GM18858 (cell line): ENCODE results near the gene FAM24B.
A peak's percentile ranks its signal among the peaks of the same experiment; 100 is the strongest.
"Not testable (repeated sequence)": the region's sequence is repeated elsewhere in the genome, so short reads cannot be mapped to it uniquely, and the experiment has no call there.

Experiments
- ATAC-seq: cut with Tn5 transposase; IDR thresholded peaks from one replicate; pipeline ENCODE4 v1.9.1; 2021; ENCODE audit not compliant: unreplicated experiment

FAM24B gene, protein sequence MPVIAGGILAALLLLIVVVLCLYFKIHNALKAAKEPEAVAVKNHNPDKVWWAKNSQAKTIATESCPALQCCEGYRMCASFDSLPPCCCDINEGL

DNA sequence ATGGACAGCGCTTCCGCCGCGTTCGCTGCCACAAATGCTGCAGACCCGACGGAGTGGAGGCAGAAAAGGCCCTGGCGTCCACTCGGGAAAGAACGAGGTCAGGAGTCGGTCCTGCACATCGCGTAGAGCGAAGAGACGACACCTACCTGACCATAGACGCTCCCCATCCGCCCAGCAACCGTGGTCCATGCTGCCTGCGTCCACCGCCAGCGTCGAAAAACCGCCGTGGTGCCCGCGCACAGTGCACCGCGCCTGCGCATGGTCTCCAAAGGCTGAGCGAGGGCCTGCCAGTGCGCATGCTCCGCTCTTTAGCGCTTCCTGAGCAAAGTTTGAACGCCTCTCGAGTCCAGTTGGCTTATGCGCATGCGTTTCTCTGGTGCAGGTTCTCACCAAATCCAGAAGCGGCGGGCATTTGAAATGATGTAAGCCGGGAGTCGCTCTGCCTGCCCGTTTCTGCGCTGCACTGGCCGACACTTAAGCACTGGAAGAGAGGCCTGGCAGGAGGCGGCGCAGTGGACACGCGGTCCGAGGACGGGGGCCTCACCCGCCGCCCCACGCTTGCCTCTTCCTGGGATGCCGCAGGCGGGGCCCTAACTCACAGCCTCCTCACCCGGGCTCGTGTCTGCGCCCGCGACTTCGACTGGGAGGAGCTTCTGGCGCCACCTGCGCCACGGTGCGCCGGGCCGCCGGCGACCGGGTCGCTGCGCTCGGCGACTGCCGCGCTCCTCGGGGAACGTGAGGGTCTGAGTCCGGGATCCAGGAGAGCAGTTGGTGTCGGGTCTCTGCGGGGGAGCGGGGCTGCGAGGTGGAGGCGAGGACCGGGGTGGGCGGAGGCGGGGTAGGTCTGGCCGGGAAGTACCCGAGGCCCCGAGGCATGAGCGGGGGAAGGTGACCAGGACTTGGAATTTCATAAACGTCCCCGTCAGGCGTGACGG, at the start of gene FAM24B:
FAM24B (minus strand) TSS at position 243 of the 935 bp plus-strand sequence. CDS start 29,066 bp downstream, outside the sequence.
- peak; percentile 52 for ATAC-seq

DNA sequence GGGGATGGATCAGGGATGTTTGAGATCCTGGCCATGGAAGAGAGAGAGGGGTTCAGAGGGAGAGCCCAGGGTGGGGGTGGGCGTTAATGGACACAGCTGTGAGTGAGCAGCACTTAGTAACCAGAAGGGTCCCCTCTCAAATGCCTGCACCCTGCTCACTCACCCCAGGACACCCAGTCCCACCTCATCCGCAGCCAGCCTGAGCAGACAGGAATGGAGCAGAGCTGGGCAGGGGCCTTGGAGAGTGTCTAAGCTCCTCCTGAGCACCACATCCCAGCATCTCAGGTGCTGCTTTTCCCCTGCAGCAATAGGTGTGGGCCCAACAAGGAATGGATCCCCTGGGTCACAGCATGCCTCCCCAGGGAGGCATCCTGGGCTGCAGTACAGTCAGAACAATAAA, 36.3 kb upstream of the FAM24B start:
- ATAC-seq: no peak

DNA sequence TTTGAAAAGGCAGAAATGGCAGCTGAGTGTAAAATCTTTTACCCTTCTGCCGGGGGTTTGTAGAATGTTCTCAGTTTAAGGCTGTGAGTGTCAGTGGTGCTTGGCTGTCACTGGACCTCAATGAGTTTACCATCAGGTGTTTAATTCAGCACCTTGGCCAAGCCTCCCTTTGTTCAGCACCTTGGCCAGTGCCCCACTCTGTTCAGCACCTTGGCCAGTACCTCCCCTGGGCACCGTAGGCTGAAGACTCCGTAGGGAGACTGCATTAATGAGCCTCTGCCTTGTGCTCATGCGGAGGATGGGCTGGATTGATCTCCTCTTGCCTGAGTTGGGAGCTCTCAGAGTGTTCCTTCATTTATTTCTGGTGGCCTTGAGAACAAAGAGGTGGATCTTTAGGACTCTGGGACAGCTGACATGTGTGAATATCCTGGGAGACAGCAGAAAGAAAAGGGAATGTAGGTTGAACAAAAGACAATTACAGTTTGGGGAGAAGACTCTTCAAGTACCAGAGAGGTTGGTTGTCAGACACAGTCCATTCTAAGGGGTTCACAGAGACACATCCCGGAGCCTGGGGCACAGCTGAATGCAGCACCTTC, 32.6 kb upstream of the FAM24B start:
- no peak for ATAC-seq

DNA sequence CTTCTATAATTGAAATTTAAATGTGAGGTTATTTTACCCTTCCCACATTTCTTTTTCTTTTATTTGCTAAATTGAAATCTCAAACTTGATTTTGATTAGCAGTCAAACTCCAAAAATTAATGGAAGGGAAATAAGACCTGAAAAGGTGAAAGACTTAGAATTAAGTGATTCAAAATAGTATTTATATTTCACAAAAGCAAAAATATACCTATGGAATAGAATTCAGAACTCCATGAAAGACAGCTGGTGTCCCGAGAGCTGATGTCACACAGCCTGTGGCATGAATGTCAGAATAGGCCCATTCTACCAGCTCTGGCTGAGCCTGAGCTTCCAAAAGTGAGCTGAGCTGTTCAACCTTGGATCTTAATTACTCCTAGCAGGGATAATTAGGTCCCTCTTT, 30.9 kb upstream of the FAM24B start, which contains the start of gene FAM24A:
FAM24A (plus strand) TSS at position 301 of the 400 bp plus-strand sequence. CDS start 1,025 bp downstream, outside the sequence.
- ATAC-seq: no peak

DNA sequence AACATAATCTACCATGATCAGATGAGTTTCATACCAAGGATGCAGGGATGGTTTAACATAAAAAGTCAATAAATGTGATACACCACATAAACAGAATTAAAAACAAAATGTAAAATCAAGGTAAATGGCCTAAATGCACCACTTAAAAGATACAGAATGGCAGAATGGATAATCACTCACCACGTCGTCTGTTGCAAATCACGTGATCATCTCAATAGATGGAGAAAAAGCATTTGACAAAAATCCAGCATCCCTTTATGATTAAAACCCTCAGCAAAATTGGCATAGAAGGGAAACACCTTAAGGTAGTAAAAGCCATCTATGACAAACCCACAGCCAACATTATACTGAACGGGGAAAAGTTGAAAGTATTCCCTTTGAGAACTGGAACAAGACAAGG, 24.5 kb upstream of the FAM24B start:
- ATAC-seq: not testable (repeated sequence)

DNA sequence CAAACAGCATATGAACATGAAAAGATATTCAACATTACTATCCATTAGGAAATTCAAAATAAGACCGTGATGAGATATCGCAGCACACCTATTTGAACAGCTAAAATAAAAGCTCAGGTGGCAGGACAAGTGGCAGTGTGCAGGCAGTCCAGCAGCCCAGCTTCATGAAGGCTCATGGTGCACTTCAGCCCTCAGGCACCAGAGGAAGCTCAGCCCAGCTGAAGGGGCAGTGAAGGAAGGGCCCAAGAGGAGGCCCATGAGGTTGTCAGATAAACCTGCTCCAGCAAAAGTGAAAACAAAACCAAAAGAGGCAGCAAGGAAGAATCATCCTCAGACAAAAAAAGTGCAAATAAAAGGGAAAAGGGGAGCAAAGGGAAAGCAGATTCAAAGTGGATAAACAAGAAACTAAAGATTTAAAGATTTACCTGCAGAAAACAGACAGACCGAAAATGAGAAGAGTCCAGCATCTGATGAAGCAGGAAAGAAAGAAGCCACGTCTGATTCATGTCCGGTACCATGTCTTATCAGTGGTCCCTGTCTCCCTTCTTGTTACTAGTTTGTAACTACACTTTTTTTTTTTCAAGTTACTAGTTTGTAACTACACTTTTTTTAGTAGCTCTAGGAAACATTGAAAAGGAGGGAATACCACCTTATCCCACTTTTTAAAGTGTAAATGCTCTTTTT, 15.0 kb upstream of the FAM24B start:
- ATAC-seq: no peak

DNA sequence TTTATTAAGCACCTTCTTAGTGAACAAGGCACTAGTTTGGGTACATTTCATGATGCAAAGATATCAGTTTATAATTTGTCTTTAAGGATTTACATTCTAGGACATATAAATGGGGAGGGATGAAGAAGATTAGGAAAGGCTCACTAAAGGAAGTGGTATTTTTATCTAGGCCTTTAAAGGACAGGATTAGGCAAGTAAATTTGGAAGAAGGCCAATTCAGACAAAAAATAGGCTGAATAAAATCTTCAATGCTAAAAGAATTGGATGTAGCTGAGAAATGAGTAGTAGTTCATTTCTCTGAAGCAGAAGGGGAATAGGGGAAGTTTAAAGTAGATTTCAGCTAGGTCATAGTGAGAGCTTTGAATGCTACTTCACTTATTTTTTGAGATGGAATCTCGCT, 4.8 kb upstream of the FAM24B start:
- ATAC-seq: no peak

DNA sequence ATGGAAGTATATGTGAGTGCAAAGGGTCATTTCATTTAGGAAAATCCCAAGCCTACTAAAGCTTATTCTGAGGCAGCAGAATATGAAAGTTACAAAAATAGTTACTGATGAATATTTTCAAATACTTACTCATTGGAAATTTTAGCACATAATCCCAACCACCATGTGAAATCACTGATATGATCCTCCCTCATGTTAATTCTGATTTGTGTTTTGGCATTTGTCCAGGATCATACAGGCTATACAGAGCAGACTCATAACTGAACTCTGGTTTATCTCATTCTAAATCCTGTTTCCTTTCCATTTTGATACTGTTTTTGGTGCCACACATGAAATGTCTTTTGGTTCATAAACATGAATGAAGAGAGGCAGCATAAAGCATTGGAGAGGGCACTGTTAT, 3.4 kb upstream of the FAM24B start:
- ATAC-seq: no peak

DNA sequence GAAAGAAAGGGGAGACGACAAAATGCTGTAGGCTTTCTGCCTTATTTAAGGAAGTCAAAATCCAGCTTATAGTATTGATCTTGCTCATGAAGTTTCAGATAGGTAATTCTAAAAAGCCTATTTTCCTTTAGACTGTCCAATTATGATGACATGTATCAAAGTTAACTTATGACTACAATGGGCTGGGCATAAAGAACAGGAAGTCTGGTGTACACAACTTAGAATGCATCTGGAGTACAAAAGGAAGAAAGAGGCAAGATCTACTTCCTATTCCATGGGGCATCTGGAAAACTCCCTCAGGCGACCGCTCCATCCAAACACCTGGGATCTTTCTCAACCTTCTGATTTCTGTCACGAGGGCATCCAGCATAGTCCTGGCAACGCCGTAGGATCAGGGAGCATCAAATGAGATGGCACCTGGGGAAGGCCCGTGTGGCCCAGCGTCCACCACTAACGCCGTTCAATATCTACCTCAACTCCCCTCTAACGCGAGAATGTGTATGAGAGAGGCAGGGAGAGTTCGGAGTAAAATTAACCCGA, 512 bp downstream of the FAM24B start:
- ATAC-seq: no peak

DNA sequence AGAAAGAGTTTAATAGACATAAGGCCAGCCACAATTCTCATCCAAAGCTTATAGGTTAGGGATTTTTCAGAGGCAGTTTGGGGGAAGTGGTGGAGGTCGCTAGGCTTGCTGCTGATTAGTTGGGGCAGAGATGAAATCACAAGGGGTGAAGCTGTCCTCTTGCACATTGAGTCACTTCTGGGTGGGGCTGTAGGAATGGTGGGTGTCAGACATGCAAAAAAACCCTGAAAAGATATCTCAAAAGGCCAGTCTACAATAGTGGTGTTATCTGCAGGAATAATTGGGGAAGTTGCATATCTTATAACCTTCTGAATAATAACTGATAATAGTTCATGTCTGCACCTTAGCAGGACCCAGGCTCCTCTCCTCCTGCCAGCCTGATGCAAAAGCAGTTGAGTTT, 2.1 kb downstream of the FAM24B start:
- no peak for ATAC-seq

DNA sequence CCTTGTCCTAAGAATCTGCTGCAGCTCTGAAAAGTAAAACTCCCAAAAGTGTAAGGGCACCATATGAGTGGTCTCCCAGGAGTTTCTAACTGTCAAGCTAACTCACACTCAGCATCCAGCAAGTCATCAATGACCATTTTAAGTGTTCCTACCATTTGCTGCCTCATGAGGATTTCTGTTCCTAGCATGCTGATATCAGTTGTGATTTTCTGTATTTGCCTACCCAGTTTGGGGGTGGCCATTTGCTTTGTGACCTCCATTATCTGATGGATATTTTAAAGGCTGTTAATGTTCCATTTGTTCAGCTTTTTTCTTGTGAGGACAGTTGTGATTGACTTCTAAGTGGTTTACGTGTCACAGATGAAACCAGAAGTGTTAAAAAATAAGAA, 2.9 kb downstream of the FAM24B start:
- no peak for ATAC-seq

DNA sequence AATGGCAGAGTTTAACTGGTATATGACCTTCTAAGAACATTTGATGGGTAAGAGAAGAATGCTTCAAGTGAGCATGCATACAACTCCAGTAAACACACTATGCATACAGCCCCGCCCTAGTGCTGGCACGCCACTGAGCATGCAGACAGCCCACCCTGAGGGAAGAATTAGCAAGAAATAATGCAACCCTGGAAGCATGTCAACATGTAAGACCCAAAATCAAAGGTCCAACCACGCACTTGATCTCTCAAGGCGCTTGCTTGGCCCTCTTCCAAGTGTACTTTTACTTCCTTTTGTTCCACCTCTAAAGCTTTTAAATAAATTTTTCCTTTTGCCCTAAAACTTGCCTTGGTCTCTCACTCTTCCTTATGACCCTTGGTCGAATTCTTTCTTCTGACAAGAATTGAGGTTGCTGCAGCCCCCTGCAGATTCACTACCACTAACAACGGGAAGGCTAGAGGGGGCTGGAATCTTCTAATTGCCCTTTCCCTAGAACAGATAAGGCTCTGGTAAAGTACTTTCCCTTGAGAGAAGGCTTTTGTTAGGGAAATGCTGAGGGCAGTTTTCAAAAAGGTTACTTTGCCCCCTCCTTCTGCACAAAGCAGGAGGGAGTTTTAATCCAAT, 3.4 kb downstream of the FAM24B start:
- ATAC-seq: no peak

DNA sequence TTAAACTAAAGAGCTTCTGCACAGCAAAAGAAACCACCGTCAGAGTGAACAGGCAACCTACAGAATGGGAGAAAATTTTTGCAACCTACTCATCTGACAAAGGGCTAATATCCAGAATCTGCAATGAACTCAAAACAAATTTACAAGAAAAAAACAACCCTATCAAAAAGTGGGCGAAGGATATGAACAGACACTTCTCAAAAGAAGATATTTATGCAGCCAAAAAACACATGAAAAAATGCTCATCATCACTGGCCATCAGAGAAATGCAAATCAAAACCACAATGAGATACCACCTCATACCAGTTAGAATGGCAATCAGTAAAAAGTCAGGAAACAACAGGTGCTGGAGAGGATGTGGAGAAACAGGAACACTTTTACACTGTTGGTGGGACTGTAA, 7.4 kb downstream of the FAM24B start:
- ATAC-seq: not testable (repeated sequence)

DNA sequence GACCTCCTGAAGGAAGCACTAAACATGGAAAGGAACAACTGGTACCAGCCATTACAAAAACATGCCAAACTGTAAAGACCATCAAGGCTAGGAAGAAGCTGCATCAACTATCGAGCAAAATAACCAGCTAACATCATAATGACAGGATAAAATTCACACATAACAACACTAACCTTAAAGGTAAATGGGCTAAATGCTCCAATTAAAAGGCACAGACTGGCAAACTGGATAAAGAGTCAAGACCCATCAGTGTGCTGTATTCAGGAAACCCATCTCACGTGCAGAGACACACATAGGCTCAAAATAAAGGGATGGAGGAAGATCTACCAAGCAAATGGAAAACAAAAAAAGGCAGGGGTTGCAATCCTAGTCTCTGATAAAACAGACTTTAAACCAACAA, 10.6 kb downstream of the FAM24B start:
- not testable (repeated sequence) for ATAC-seq

DNA sequence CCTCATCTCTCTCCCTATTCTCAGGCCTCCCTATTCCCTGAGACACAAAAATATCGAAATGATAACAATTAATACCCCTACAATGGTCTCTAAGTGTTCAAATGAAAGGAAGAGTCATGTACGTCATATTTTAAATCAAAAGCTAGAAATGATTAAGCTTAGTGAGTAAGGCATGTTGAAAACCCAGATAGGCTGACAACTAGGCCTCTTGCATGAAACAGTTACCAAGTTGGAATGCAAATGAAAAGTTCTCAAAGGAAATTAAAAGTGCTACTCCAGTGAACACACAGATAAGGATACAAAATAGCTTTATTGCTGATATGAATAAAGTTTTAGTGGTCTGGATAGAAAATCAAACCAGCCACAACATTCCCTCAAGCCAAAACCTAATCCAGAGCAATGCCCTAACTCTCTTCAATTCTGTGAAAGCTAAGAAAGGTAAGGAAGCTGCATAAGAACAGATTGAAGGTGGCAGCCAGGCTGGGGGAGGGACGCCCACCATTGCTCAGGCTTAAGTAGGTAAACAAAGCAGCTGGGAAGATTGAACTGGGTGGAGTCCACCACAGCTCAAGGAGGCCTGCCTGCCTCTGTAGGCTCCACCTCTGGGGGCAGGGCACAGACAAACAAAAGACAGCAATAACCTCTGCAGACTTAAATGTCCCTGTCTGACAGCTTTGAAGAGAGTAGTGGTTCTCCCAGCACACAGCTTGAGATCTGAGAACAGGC, 12.5 kb downstream of the FAM24B start:
- not testable (repeated sequence) for ATAC-seq

DNA sequence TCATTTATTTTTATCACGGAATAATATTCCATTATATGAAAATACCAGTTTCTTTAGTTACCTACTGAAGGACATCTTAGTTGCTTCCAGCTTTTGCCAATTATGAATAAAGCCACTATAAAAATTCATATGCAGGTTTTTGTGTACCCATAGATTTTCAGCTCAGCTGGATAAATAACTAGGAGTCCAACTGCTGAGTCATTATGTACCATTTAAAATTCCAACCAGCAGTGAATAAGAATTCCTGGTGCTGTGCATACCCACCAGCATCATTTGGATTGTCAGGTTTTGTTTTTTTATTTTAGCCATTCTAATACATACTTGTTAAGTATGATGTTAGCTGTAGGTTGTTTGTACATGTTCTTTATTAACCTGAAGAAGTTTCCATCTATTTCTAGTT, 14.5 kb downstream of the FAM24B start:
- ATAC-seq: no peak

DNA sequence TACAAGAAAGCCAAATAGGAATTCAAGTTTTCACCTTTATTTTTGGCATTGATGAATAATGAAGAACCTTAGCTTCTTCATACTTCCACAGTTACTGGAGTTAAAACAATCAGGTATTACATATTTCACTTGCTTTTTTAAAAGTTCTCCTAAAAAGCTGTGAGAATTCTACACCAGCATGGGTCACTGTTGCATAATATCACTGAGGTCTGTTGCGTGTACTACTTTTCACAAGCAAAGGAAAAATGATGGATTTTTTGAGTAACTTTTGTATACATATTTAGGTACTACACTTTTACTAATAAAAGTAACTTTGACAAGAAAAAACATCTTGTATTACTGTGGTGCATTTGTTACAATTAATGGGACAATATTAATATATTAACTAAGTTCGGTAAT, 15.2 kb downstream of the FAM24B start:
- ATAC-seq: no peak

DNA sequence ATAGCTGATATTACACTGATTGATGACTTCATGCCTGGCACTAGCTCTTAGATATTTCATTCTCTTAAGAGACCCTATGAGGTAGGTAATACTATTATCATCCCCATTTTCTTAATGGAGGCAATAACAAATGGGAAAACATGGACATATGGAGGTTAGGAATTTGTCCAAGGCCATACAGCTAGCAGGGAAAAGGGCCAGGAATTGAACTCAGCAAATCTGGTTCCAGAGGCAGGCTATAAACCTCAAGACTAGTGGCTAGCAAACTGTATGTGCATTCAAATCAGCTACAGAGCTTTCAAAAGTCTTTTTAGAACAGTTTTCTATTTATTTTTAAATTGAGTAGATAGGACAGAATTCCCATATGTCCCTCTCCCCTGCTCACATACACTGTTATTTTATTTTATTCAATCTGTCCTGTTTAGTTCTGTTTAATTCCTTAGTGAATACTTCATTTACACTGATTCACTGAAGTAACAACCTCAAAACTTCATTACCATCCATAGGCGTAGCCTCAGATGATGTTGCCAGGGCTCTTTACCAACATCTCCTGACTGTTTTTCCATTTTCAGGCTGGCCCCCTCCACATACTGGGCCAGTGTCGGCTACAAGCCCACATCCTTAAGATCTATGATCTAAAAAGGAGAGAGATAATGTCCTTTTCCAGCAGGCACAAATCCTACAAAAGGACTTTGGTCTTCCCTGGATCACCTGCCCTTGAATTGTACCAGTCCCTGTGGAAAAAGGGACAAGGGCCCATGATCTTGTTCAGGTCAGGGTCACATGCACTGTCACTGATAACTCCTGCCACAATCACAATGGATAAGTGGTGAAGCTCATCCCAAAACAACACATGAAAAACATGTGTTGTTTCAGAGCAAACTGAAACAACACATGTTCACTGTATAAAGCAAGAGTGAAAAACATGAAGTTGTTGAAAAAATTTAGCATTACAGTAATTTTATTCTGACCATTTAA, 15.9 kb downstream of the FAM24B start:
- no peak for ATAC-seq

DNA sequence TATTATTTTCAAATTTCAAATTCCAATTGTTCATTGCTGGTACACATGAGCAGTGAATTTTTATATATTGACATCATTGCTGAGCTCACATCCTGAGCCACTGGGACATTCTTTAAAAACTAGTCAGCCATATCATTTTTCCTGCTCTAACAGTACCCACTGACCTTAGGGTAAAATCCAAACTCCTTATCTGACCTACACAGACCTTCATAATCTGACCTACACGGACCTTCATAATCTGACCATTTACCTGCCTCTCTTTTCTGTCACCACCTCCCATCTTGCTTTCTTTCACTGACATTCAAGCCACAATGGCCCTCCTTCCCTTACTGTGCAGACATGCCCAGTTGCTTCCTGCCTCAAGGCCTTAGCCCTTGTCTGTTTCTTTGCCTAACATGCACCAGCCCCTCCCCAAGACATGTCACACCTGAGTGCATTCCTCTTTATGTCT, 17.6 kb downstream of the FAM24B start:
- ATAC-seq: no peak
